Transverse colon (tissue), 4 donors: Measurements from ENCODE around the gene SMR3B. TPM values are rescaled to one million over a fixed set of nuclear protein-coding genes. Genes with fewer than 3 reads are reported as not detected.

Experiments used
- DNase-seq: peaks from one replicate; pipeline ENCODE4 v3.0.0-alpha.2; 2019
- H3K27ac ChIP-seq, 4 donors: fragments of 200-600 bp; sonication (generic); 2 replicates each; pipeline ENCODE4 v1.5.1; 2016 to 2018; ENCODE audit warnings: inconsistent platforms in 4 of 4
- H3K27me3 ChIP-seq: fragments of 200-600 bp; sonication (generic); 2 replicates; pipeline ENCODE4 v1.5.1; 2017; ENCODE audit warnings: inconsistent platforms
- H3K36me3 ChIP-seq, 4 donors: fragments of 200-600 bp; sonication (generic); 2 replicates each; pipeline ENCODE4 v1.5.1; 2017 to 2019; ENCODE audit warnings: inconsistent platforms in 4 of 4
- H3K4me1 ChIP-seq, 4 donors: fragments of 200-600 bp; sonication (generic); 2 replicates each; pipeline ENCODE4 v1.5.1; 2017 to 2020; ENCODE audit warnings: inconsistent platforms in 4 of 4
- H3K4me3 ChIP-seq, 4 donors: fragments of 200-600 bp; sonication (generic); 1 replicate in 1 of 4; 2 replicates in 3 of 4; pipeline versions ENCODE4 v1.5.1 to v1.6.1; 2017 to 2019; ENCODE audit warnings: inconsistent platforms in 4 of 4
- H3K9me3 ChIP-seq, 2 donors: fragments of 200-600 bp; sonication (generic); 2 replicates each; pipeline ENCODE4 v1.5.1; 2017 to 2019; ENCODE audit warnings: inconsistent platforms in 2 of 2
- EP300 ChIP-seq: sonication (generic); formaldehyde crosslinking; IDR thresholded peaks from one replicate; pipeline ENCODE4 v1.6.1; 2017; ENCODE audit warnings: antibody characterized with exemption, low read depth
- POLR2A ChIP-seq: fragments of 450-650 bp; IDR thresholded peaks from one replicate; pipeline ENCODE4 v1.6.1; 2016; ENCODE audit warnings: antibody characterized with exemption, mild to moderate bottlenecking, moderate library complexity
- POLR2AphosphoS5 ChIP-seq, 3 donors: sonication (generic); formaldehyde crosslinking; IDR thresholded peaks; one replicate each; pipeline ENCODE4 v1.6.1; 2016; ENCODE audit warnings: antibody characterized with exemption in 3 of 3
- WGBS, 2 donors: methylation state at CpG; one replicate each; pipeline ENCODE4 v1.1.5; 2018; ENCODE audit warnings: low coverage in 1 of 2; 5-methylcytosine and 5-hydroxymethylcytosine counted together
- in situ Hi-C, 4 donors: fragments of 200-750 bp; cut with MboI; loops; one replicate each; pipeline versions ENCODE4 v1.15.0 to v1.15.1; 2017; ENCODE audit warnings: low sequenced_read_pairs in 3 of 4, low pct_ligation_motif_present in 1 of 4, low pct_unique_long_range_greater_than_20kb in 1 of 4
- intact Hi-C: fragments of 100-400 bp; cut with DNase I; formaldehyde crosslinking; loops from one replicate; pipeline ENCODE4 v1.15.1; 2023; ENCODE audit warnings: low total_unique reads
- total RNA-seq, 4 donors: library from RNA; depleted of rRNA; stranded (reverse); fragments of >200 nt; gene quantifications; one replicate each; pipeline ENCODE4 v1.1.0, GENCODE V29; 2016
- TF ChIP-seq, protein P1 (sequence below), 5 experiments: fragments of 200-600 bp in 3 of 5; fragments of 450-650 bp in 2 of 5; sonication (generic) in 3 of 5; IDR thresholded peaks; 1 replicate in 2 of 5; 2 replicates in 3 of 5; pipeline ENCODE4 v1.5.1; 2016 to 2017; ENCODE audit warnings: antibody characterized with exemption in 5 of 5, inconsistent platforms in 3 of 5, mild to moderate bottlenecking in 2 of 5, moderate library complexity in 1 of 5

Gene SMR3B
- total RNA-seq, 4 donors from 2014 or later: not detected

DNA sequence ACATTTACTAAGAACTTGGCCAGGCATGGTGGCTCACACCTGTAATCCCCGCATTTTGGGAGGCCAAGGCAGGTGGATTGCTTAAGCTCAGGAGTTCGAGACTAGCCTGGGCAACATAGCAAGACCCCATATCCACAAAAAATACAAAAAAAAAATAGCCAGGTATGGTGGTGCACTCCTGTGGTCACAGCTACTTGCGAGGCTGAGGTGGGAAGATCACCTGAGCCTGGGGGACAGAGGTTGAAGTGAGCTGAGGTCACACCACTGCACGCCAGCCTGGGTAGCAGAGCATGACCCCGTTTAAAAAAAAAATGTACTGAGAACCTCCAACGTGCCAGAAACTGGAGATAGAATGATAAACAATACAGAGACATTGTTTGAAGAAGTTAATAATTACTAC, 22.8 kb downstream of the SMR3B start:
- Histone ChIP-seq H3K4me1 (no peaks in the 10 kb centered on the region), H3K36me3 (no peaks in the 10 kb centered on the region), H3K9me3 (no peaks in the 10 kb centered on the region), H3K27me3 (no peaks in the 10 kb centered on the region), H3K27ac (no peak overlapping the region), H3K4me3 (no peak overlapping the region)
- TF ChIP-seq, protein P1, sequence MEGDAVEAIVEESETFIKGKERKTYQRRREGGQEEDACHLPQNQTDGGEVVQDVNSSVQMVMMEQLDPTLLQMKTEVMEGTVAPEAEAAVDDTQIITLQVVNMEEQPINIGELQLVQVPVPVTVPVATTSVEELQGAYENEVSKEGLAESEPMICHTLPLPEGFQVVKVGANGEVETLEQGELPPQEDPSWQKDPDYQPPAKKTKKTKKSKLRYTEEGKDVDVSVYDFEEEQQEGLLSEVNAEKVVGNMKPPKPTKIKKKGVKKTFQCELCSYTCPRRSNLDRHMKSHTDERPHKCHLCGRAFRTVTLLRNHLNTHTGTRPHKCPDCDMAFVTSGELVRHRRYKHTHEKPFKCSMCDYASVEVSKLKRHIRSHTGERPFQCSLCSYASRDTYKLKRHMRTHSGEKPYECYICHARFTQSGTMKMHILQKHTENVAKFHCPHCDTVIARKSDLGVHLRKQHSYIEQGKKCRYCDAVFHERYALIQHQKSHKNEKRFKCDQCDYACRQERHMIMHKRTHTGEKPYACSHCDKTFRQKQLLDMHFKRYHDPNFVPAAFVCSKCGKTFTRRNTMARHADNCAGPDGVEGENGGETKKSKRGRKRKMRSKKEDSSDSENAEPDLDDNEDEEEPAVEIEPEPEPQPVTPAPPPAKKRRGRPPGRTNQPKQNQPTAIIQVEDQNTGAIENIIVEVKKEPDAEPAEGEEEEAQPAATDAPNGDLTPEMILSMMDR (IDR thresholded peaks at IDR 0.05): no peak
- TF ChIP-seq POLR2AphosphoS5 (IDR thresholded peaks at IDR 0.05) (no peak), POLR2A (no peak), EP300 (no peak)
- 61 to 65% methylated on average over 5 to 6 of the region's 6 CpGs for WGBS, 2 donors
- no peak for DNase-seq
- in situ Hi-C loops (no loop called here), intact Hi-C loops (no loop called here)

DNA sequence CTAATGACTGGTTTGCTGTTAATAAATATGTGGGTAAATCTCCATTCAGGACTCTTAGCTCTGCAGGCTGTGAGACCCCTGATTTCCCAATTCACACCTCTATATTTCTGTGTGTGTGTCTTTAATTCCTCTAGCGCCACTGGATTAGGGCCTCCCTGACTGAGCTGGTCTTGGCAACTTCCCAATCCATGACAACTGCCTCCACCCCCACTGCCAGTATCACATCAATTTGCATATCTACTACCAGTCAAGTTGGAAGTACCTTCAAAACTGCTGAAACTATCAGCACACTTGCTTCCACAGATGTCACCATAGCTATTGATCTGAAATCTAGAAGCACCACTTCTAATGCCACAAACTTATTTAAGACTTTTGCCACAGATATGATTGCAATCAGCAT, 42.4 kb downstream of the SMR3B start:
- no peaks in the 10 kb centered on the region for H3K9me3 ChIP-seq
- no peak overlapping the region for H3K4me3 ChIP-seq
- no peaks in the 10 kb centered on the region for H3K4me1 ChIP-seq
- H3K27ac ChIP-seq: no peak overlapping the region
- TF ChIP-seq POLR2AphosphoS5 (IDR thresholded peaks at IDR 0.05) (no peak), POLR2A (no peak), EP300 (no peak)
- TF ChIP-seq, protein P1 (IDR thresholded peaks at IDR 0.05): no peak
- H3K27me3 ChIP-seq: no peaks in the 10 kb centered on the region
- 72 to 100% methylated on average over 1 of the region's 1 CpG for WGBS, 2 donors
- DNase-seq: no peak
- in situ Hi-C loops: no loop called here
- H3K36me3 ChIP-seq: no peaks in the 10 kb centered on the region
- intact Hi-C loops: no loop called here

DNA sequence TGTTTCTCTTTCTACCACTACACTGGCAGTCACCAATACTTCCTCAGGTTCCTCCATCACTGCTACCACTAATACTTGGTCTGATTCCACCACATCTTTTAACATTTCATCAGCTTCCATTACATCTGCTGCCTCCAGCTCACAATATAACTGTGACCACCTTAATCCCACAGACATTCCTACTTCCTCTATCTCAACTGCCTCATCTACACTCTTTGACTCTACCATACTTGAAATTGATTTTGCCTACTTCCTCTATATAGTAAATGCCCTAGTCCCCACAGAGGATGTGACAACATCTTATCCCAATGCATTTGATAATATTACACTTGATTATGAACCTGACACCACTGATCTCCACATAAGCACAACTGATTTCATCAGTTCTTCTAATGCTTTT, 43.9 kb downstream of the SMR3B start:
- no peak for DNase-seq
- in situ Hi-C loops (no loop called here), intact Hi-C loops (no loop called here)
- TF ChIP-seq, protein P1 (IDR thresholded peaks at IDR 0.05): no peak
- TF ChIP-seq EP300 (no peak), POLR2A (no peak), POLR2AphosphoS5 (IDR thresholded peaks at IDR 0.05) (no peak)
- Histone ChIP-seq H3K27ac (no peak overlapping the region), H3K27me3 (no peaks in the 10 kb centered on the region), H3K4me3 (no peak overlapping the region), H3K4me1 (no peaks in the 10 kb centered on the region), H3K36me3 (no peaks in the 10 kb centered on the region), H3K9me3 (no peaks in the 10 kb centered on the region)

- intact Hi-C loops (no loop called here), in situ Hi-C loops (no loop called here)
- H3K4me3 ChIP-seq: no peak overlapping the region
- H3K9me3 ChIP-seq: no peaks in the 10 kb centered on the region
- 56% methylated on average over 7 of the region's 7 CpGs; no CpG with 5 or more reads in 1 of the 2 donors for WGBS, 2 donors
- no peak for DNase-seq
- H3K27ac ChIP-seq: no peak overlapping the region
- TF ChIP-seq POLR2AphosphoS5 (IDR thresholded peaks at IDR 0.05) (no peak), POLR2A (no peak), EP300 (no peak)
- TF ChIP-seq, protein P1 (IDR thresholded peaks at IDR 0.05): no peak
- no peaks in the 10 kb centered on the region for H3K36me3 ChIP-seq
- H3K4me1 ChIP-seq: no peaks in the 10 kb centered on the region
- no peaks in the 10 kb centered on the region for H3K27me3 ChIP-seq
Observed at GRCh38 chr4:70437197-70437596, 54.3 kb downstream of the SMR3B start.

Other genes starting within 250 kb of the SMR3B start
- gene PRR27, start 228.9 kb upstream of the SMR3B start, total RNA-seq: not detected
- 1 to 10 TPM in 1 of 4 donors, under 1 TPM in 1, not detected in 2; 0.79 to 1.1 TPM for gene ODAM, start 187.4 kb upstream of the SMR3B start, total RNA-seq
- 10 to 100 TPM in 1 of 4 donors, not detected in 3; 15.4 TPM for gene FDCSP, start 157.0 kb upstream of the SMR3B start, total RNA-seq
- gene CSN3, start 140.5 kb upstream of the SMR3B start, total RNA-seq: not detected
- not detected for gene CABS1, start 48.1 kb upstream of the SMR3B start, total RNA-seq
- not detected for gene SMR3A, start 22.4 kb upstream of the SMR3B start, total RNA-seq
- gene OPRPN, start 14.8 kb downstream of the SMR3B start, total RNA-seq: not detected
- gene MUC7, start 89.1 kb downstream of the SMR3B start, total RNA-seq: not detected
- gene AMTN, start 135.4 kb downstream of the SMR3B start, total RNA-seq: not detected
- gene AMBN, start 209.1 kb downstream of the SMR3B start, total RNA-seq: not detected
- not detected for gene ENAM, start 245.6 kb downstream of the SMR3B start, total RNA-seq